BJ (cell line): Measurements from ENCODE around the gene FOXO6. TPM values are rescaled to one million over a fixed set of nuclear protein-coding genes. Genes with fewer than 3 reads are reported as not detected.

Source experiments
- CTCF ChIA-PET: fragments of 350-600 bp; formaldehyde crosslinking; extraction: SDS; loops from one replicate; lab custom pipeline; 2021; ENCODE audit warnings: antibody characterized with exemption, inconsistent platforms; lab: Yijun Ruan, JAX
- POLR2A ChIA-PET: fragments of 300-600 bp; sonication (Branson Sonifier 250); formaldehyde crosslinking; extraction: SDS; loops from one replicate; lab custom pipeline; 2021; ENCODE audit warnings: antibody characterized with exemption; lab: Charles Lee
- DNase-seq: peaks from one replicate; pipeline ENCODE4 v3.0.0-alpha.2; 2011; ENCODE audit warnings: low read depth
- H3K27me3 ChIP-seq: 2 replicates; pipeline ENCODE4 v1.6.0; 2011; ENCODE audit warnings: low read length; ENCODE audit not compliant: control insufficient read depth, insufficient read depth
- H3K36me3 ChIP-seq: 2 replicates; pipeline ENCODE4 v1.5.1; 2011; ENCODE audit warnings: low read length; ENCODE audit not compliant: control insufficient read depth, insufficient read depth
- H3K4me3 ChIP-seq: 2 replicates; pipeline ENCODE4 v1.5.1; 2011; ENCODE audit warnings: low read depth, mild to moderate bottlenecking, control low read depth, low read length
- polyA plus RNA-seq: library from polyadenylated mRNA; depleted of rRNA; stranded (reverse); fragments of >200 nt; gene quantifications from 2 replicates; pipeline ENCODE4 v1.2.3, GENCODE V29; 2011
- TF ChIP-seq, protein P1 (sequence below): IDR thresholded peaks from 2 replicates; pipeline ENCODE4 v1.5.1; 2011; ENCODE audit warnings: low read depth, mild to moderate bottlenecking, control low read depth, inconsistent platforms, low read length, moderate library complexity; ENCODE audit not compliant: insufficient read depth

The FOXO6 gene
- polyA plus RNA-seq, 1 experiment, result 0.02 TPM

DNA sequence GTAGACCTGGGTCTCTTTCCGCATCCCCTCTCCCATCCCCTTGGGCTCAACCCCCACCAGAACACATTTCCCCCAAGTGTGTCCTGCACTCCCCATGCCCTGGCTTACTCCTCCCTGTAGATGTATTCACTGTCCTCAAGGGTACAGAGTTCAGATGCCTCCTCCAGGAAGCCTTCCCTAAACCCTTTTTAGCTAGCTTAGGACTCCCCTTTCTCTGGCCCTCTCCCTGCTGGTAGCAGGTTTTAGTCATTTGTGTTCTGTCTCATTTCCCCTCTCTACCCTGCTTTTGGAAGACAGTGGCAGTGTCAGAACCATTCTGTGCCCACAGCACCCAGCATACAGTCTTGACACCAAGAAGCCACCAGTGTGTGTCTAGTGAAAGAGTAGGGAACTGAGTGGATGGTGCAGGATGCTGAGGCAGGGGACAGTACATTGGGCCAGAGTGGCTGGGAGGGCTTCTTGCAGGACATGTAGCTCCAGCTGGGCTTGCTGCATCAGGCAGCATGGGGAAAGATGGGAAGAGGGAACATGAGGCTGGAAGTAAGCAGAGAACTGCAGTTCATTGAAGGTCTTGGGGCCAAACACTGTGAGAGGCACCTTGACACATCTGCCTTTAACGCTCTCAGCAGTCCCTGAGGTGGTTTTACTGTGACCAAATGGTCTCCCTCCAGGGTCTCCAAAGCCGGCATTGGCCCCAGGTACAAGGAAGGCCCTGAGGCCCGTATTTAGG, 2.5 kb downstream of the FOXO6 start:
- CTCF ChIA-PET, result no interaction called here
- H3K4me3 ChIP-seq, result no peak overlapping the region
- POLR2A ChIA-PET, result no interaction called here
- DNase-seq, result no peak
- TF ChIP-seq, protein P1, sequence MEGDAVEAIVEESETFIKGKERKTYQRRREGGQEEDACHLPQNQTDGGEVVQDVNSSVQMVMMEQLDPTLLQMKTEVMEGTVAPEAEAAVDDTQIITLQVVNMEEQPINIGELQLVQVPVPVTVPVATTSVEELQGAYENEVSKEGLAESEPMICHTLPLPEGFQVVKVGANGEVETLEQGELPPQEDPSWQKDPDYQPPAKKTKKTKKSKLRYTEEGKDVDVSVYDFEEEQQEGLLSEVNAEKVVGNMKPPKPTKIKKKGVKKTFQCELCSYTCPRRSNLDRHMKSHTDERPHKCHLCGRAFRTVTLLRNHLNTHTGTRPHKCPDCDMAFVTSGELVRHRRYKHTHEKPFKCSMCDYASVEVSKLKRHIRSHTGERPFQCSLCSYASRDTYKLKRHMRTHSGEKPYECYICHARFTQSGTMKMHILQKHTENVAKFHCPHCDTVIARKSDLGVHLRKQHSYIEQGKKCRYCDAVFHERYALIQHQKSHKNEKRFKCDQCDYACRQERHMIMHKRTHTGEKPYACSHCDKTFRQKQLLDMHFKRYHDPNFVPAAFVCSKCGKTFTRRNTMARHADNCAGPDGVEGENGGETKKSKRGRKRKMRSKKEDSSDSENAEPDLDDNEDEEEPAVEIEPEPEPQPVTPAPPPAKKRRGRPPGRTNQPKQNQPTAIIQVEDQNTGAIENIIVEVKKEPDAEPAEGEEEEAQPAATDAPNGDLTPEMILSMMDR, result no peak
- H3K36me3 ChIP-seq, result no peaks in the 10 kb centered on the region
- peaks cover 46% of the 10 kb centered on the region for H3K27me3 ChIP-seq

DNA sequence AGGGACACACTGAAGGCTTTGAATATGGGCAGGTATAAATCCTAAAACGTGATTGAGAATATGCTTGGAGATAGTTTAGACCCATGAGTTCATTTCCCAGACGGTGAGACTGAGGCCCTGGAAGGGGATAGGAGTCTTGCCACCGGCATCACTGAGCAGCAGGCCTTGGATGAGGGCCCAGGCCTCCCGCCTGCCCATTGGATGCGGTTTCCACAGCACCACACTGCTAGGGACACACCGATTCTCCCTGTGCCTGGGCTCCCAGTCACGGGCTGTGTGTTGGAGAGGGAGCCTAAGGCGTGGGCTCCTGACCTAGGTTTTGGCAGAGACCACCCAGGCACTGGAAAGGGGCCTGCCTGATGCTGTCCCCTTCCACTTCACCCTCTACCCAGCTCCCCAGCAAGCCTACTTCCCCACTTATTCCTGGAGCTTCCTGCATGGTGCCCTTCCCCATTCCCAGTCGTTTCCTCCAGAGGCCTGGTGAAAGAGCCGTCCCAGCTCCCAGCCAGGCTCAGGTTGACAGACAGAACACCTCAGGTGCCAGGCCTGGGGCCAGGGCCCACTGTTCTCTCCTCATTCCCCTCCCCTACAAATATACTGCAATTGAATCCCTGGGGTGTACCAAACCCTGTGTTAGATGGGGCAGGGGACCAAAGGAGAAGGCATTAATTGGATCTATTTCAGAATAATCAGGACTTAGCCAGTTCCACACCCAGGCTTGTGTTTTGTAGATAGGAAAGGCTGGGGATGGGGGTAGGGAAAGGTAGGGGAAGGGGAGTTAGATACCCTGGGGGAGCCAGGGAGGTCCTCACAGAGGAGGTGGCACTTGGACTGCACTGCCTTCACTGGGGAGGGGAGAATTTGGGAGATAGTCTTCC, 3.4 kb downstream of the FOXO6 start:
- CTCF ChIA-PET, result no interaction called here
- Histone ChIP-seq H3K27me3 (peaks cover 51% of the 10 kb centered on the region), H3K4me3 (no peak overlapping the region), H3K36me3 (no peaks in the 10 kb centered on the region)
- no peak for DNase-seq
- TF ChIP-seq, protein P1, result no peak
- POLR2A ChIA-PET, result no interaction called here

DNA sequence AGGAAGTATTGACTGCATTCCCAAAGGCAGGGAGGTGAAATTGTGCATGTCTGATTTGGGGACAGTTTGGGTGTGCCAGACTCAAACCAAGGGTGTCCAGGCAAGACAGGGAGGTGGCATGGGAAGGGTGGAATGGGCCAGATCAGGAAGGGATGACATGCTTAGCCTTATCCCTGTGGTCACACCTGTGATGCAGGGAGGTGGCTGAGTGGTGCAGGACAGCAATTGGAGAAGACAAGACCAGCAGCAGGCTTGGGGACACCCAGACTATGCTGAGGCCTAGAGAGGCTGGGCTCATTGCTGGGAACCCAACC, 4.0 kb downstream of the FOXO6 start:
- no peak for DNase-seq
- POLR2A ChIA-PET, result no interaction called here
- TF ChIP-seq, protein P1, result no peak
- Histone ChIP-seq H3K36me3 (no peaks in the 10 kb centered on the region), H3K4me3 (no peak overlapping the region), H3K27me3 (peaks cover 51% of the 10 kb centered on the region)
- CTCF ChIA-PET, result no interaction called here

DNA sequence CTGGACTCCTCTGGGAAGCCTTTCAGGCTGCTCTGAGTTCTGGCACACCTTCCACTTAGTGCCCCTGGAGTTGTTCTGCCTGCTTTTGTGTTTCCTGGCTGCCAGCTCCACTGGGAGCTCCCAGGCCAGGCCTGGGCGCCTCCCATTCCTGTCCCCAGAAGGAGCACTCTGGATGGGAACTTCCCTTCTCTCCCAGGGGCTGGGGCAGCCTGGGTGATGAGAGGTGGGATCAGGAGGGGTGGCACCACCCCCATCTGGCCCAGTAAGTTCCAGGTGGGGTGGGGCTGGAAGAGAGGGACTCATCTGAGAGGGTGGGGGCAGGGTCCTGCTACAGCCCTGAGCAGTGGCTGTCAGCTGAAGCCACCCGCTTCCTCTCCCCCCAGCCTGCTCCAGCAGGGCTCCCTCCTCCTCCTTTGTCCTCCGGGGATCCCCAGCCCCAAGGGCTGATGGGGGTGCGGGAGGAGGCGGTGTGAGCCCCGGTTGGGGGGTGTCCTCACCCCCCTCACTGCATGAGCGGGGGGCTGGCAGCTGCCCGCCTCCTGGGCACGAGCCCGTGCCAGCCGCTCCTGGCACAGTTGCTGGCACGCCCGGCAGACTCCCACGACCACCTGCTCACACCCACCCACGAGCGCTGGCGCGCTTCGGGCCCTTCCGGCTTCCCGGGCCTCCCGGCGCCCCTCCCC, 4.7 kb downstream of the FOXO6 start:
- TF ChIP-seq, protein P1, result no peak
- ChIA-PET POLR2A (no interaction called here), CTCF (interaction anchor here (1.2 kb wide), 1 partner anchor 12 kb away, joined by 3 read pairs; no protein-coding TSS in a partner anchor)
- no peaks in the 10 kb centered on the region for H3K36me3 ChIP-seq
- no peak for DNase-seq
- no peak overlapping the region for H3K4me3 ChIP-seq
- H3K27me3 ChIP-seq, result peaks cover 51% of the 10 kb centered on the region
